HG03565 (cell line): Measurements from ENCODE around the gene STAB2.

ENCODE experiments used
- ATAC-seq: cut with Tn5 transposase; IDR thresholded peaks from one replicate; pipeline ENCODE4 v1.9.1; 2021; ENCODE audit warnings: mild to moderate bottlenecking, moderate library complexity; ENCODE audit not compliant: unreplicated experiment

The STAB2 gene

GRCh38 chr12:103586132-103586531, 941 bp upstream of the STAB2 start:
- ATAC-seq = no peak

GRCh38 chr12:103588680-103589079, 1.6 kb downstream of the STAB2 start:
- no peak for ATAC-seq

DNA sequence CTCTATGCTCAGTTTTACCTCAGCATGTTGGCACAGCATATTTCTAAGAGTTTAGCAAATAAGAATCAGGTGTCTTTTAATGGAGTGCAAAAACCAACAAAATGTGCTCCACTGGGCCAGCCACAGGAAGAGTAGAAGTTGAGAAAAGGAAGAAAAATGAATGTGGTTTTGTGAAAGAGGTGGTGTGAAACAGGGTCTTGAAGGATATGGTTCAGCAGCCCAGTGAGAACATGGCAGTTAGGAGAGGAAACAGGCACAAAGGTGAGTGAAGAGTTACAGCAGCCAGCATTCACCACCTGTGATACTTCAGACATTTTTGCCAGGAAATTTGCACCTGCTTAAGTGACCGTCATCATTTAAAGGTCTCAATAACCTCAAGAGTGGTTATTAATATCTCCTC, 2.4 kb downstream of the STAB2 start:
- no peak for ATAC-seq

DNA sequence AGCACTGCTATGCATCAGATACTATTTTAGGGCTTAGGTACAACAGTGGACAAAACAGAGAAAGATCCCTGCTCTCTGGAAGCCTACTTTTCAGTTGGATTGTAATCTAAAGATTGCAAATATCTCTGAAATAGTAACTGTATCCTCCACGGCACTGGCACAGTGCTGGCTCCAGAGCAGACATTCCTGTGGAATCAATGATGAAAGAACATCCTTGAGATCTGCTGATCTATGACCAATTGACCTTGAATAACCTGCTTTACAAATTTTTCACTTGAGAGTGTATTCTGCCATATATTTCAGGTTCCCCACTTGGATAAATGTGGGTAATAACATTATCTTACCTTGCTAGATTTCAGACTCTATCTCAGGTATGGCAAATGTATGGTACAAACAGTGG, 3.2 kb downstream of the STAB2 start:
- no peak for ATAC-seq

DNA sequence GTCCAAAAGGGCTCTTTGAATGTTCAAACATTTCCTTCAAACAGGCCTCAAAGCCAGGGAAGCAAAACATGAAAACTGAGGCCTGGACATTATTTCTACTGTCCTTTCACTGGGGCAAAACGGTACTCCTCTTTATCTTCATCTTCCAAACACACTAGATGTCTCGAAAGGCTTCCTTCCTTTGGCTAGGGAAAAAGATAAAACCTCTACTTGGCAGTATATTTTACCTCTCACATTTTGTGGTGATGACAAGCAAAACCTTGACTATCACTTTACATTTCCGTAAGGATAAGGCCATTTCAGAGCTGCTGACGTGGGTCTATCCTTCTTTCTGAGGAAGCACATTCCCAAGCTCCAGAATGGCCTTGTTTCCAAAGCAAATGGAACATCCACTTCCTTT, 9.9 kb downstream of the STAB2 start:
- no peak for ATAC-seq

- ATAC-seq = no peak
Measured at GRCh38 chr12:103599274-103599673, 12.2 kb downstream of the STAB2 start.

GRCh38 chr12:103600967-103601728, 14.1 kb downstream of the STAB2 start:
- ATAC-seq = no peak

DNA sequence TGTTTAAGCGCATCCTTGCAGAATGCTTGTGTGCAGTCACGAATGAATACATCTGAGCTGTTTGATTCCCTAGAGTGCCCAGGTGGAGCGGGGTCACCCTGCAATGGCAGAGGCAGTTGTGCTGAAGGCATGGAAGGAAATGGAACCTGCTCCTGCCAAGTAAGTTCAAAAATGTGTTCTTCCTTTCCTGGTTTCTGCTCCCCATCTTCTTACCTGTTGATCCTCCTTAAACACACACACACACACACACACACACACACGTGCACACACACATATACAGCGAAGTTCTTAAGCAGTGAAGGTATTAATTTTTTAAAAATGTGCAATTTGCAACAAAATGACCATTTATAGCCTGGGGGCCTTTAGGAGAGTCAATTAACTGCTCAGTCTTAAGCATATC, 33.3 kb downstream of the STAB2 start:
- ATAC-seq = no peak

DNA sequence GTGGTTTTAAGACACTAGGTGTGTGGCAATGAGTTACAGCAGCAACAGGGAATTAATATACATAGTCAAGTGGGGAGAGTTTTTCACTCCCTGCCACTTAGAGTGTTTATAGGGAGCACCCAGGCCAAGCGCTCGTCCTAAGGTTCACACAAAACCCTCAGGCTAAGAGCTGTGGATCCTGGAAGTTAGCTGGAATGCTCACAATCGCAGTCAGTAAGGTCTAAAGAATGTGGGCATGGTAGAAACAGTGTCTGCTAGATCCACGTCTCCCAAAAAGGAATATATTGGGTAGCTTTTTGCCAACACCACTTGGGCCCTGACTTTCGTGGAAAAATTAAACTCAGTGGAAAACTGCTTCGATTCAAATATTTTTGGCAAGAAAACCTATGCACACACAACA, 36.6 kb downstream of the STAB2 start:
- ATAC-seq = no peak

DNA sequence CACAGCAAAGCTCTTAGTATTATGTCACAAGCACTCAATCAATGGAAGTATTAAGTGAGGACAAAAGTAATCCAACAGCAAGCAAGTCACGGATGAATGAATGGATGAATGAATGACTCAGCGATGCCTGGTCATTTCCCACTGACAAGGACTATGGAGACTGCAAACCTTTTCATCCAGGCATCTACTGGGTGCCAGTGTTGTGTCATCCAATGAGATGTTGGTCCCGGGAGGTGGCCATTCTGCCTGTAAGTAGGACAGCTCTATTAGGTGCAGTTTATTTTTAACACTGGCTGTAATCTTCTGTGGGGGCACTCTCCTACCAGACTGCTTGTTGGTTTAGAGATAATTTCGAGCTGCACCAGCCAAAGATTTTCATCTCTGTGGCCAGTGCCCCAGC, 39.4 kb downstream of the STAB2 start:
- ATAC-seq = no peak

DNA sequence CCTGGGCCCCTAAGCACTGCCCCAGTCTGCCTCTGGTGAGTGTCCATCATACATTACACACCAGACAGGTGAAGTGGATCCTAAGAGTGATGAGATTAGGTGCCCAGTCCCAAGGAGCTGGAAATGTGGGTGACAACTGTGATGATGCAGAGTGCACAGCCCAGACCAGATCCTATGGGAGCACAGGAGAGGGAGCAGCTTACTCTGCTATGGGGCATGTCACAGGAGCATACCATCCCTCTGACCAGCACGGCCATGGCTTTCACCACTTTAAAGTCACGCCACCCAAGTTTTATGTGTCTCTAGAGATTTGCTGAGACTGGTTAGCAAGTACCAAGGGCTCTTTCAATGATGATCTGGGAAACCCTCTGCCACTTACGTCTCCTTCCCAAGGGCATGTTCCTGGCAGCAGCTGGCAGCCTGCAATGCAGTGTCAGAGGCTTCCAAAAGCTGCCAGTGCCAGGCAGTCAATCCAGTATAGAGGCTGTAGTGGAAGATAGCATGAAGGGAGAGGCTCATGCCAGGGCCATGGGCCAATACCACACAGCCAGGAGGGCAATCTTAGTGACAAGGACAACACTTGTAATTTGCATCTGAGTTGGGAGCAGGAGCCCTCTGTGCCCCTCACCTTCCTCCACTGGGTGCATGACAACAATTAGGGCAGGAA, 40.2 kb downstream of the STAB2 start:
- ATAC-seq = no peak

DNA sequence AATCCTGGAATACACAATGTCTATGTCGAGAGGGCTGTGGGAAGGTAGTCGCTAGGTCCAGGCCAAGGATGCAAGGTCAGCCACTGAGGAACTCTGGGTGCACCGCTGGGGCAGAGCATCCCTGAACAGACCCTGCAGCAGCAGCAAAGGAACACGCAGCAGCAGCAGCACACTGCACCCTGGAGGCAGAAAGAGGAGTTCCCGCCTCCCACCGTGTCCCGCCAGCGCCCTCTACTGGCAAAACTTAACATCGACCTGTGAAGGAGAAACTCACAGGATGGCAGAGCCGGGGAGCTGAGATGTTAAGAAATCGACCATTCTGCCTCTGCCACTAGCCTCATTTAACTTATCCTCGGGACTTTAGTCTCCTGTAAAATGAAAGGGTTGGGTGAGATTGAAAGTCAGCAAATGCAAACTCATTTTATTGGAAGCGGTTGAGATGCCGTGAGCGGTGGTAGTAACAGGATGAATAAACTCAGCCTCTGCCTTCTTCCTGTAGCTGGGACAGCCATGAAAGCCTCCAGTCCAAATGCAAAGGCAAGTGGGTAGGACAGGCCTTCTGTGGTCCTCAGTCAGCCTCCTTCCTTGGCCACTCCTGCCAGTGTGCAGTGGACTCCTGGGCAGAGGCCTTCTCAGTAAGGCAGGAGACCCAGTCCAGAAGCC, 45.6 kb downstream of the STAB2 start:
- peak; percentile 65 for ATAC-seq

GRCh38 chr12:103634732-103635131, 47.7 kb downstream of the STAB2 start:
- ATAC-seq = no peak

GRCh38 chr12:103635419-103635818, 48.3 kb downstream of the STAB2 start:
- ATAC-seq = no peak

- ATAC-seq = no peak
Measured at GRCh38 chr12:103637021-103637420, 49.9 kb downstream of the STAB2 start.

DNA sequence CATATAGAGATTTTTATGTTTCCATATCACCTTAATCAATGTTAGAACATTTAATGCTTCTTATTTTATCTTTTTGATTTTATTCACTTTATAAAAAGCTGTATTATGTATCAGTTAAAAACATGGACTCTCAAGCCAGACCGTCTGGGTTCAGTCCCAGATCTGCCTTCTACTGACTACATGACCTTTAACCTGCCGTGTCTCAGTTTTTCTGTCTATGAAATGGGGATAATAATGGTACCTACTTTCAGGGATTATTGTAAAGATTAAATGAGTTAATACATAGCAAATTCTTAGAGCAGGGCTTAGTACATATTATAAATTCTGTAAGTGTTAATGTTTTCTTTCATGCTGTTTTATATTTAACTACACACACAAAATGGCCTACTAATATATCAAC, 50.4 kb downstream of the STAB2 start:
- ATAC-seq = no peak

DNA sequence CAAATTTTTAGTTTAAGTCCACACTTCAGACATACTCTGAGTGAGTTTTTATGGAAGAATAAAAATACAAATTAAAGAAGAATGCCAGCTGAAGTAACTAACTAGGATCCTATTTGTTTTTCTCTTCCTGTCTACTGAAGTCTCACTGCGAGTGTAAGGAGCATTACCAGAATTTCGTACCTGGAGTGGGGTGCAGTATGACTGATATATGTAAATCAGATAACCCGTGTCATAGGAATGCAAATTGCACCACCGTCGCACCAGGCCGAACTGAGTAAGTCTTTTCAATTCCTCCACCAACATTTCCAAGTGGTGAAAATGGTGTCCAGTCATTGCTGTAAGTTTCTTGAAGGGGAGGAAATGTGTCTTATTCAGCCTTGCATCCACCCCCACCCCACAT, 52.9 kb downstream of the STAB2 start:
- ATAC-seq = no peak

GRCh38 chr12:103640410-103640809, 53.3 kb downstream of the STAB2 start:
- ATAC-seq = peak; percentile 24

- ATAC-seq = peak; percentile 45
Measured at GRCh38 chr12:103640831-103641230, 53.8 kb downstream of the STAB2 start.

- ATAC-seq = no peak
Measured at GRCh38 chr12:103642240-103642864, 55.3 kb downstream of the STAB2 start.

DNA sequence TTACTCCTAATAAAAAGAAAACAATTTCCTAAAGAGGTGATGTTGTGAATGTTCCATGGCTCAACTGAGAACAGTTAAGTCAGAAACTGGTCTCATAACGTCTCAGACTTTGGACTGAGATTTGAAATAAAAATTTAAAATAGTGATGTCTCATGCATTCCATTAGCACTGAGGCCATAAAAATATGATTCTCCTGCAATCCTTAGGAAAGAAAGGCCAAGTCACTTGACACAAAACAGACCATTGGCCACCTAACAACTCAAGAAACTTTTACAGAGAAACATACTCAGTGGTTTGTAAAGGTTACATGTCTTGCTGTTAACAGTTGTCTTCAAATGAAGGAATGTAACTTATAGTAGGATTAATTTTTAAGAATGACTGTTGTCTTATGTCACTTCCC, 58.1 kb downstream of the STAB2 start:
- ATAC-seq = no peak

DNA sequence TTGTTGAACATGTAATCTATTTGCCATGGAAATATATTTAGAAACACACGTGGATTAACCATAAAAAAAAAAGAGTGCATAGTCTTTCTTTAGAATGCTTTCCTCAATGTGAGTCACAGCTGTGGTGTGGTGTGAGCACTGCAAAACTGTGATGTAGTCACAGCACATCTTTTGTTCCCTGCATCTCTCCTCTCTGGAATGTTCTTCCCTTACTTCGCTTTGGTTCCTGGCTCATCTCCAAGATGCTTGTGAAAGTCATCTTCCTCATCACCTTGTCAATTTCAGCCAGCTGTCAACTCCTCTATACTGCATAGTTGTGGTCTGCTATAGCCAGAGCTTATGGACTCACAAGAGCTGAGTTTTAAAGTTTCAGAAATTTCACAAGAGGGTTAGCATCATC, 60.2 kb downstream of the STAB2 start:
- ATAC-seq = no peak
